ENCODE measurements around the gene GSTP1.

- TF ChIP-seq CTCF (IDR thresholded peaks at IDR 0.05) (no peak), POLR2A (IDR thresholded peaks at IDR 0.05) (no peak)
Observed at GRCh38 chr11:67562963-67563704, 20.5 kb upstream of the GSTP1 start.

All from testis (tissue), 2 donors.